ENCODE results near the gene GOT1. TPM values are rescaled to one million over a fixed set of nuclear protein-coding genes. Genes with fewer than 3 reads are reported as not detected.

The GOT1 gene
- total RNA-seq, 1 donor from 2014 or later: 38.9 TPM

DNA sequence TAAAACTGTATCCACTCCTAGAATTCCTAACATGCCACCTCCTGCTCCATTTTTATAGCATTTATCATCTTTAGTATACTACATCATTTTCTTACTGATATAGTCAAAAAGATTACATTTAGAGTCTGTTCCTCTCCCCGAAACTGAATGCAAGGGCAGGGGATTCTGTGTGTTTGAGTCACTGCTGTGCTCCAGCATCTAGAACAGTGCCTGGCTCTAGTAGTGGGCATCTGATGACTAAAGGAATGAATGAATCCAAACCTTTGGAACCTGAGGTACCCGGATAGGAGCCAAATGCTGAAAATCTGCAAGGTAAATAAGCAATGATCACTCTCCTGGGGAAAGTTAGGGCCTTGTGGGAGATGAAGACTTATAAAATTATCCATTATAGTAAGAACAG lies 18.9 kb downstream of the GOT1 start:
- peaks cover 7% of the 10 kb centered on the region for H3K9me3 Mint-ChIP-seq (ENCODE audit: low read depth)
- peaks cover 20% of the 10 kb centered on the region for H3K4me1 Mint-ChIP-seq (ENCODE audit: low read depth)
- TF ChIP-seq, protein P1, sequence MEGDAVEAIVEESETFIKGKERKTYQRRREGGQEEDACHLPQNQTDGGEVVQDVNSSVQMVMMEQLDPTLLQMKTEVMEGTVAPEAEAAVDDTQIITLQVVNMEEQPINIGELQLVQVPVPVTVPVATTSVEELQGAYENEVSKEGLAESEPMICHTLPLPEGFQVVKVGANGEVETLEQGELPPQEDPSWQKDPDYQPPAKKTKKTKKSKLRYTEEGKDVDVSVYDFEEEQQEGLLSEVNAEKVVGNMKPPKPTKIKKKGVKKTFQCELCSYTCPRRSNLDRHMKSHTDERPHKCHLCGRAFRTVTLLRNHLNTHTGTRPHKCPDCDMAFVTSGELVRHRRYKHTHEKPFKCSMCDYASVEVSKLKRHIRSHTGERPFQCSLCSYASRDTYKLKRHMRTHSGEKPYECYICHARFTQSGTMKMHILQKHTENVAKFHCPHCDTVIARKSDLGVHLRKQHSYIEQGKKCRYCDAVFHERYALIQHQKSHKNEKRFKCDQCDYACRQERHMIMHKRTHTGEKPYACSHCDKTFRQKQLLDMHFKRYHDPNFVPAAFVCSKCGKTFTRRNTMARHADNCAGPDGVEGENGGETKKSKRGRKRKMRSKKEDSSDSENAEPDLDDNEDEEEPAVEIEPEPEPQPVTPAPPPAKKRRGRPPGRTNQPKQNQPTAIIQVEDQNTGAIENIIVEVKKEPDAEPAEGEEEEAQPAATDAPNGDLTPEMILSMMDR (IDR thresholded peaks at IDR 0.05): no peak
- peaks cover 15% of the 10 kb centered on the region for H3K36me3 Mint-ChIP-seq (ENCODE audit: low read depth)
- no peak overlapping the region for H3K27ac Mint-ChIP-seq (ENCODE audit: unreplicated experiment)
- DNase-seq (ENCODE audit: low spot score): no peak
- no peaks in the 10 kb centered on the region for H3K27me3 Mint-ChIP-seq (ENCODE audit: low read depth)
- H3K4me3 Mint-ChIP-seq (ENCODE audit: unreplicated experiment): no peak overlapping the region

DNA sequence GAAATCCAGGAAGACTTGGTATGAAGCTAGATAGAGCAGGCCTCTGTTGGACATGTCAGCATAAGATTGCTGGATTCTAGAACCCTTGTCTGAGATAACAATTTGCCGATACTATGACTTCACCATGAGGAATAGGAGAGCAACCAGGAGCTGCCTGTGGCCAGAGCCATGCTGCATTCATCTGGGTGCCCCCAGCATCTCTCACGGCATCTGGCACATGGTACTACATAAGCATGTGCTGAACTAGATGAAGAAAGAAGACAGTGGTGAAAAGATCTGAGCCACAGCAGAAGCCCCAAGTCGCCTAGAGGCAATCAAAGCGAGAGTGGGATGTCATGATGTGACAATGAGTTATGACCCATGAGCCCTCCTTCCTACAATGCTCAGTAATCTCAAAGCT lies 19.5 kb downstream of the GOT1 start:
- TF ChIP-seq, protein P1 (IDR thresholded peaks at IDR 0.05): no peak
- Mint-ChIP-seq H3K4me3 (ENCODE audit: unreplicated experiment) (no peak overlapping the region), H3K9me3 (ENCODE audit: low read depth) (peaks cover under 1% of the 10 kb centered on the region), H3K4me1 (ENCODE audit: low read depth) (peaks cover 20% of the 10 kb centered on the region), H3K36me3 (ENCODE audit: low read depth) (peaks cover 15% of the 10 kb centered on the region), H3K27me3 (ENCODE audit: low read depth) (no peaks in the 10 kb centered on the region), H3K27ac (ENCODE audit: unreplicated experiment) (no peak overlapping the region)
- DNase-seq (ENCODE audit: low spot score): no peak

DNA sequence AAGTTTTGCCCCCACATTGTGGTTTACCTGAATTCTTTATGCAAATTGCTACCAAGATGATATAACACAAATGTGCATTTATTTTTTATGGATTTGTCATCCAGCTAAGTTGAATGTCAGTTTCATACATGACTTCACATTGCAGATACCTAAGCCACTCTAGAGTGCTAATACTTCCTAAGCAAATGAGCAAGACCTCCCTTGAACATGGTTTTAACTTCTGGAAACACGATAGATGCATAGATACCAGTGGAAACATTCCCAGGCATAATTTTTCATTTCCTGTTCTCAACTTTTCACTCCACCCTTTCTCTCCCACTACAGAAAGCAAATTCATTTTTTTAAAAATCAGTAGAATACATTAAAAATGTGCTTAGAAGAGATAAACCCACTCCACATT lies 20.3 kb downstream of the GOT1 start:
- no peaks in the 10 kb centered on the region for H3K9me3 Mint-ChIP-seq (ENCODE audit: low read depth)
- H3K4me1 Mint-ChIP-seq (ENCODE audit: low read depth): peaks cover 20% of the 10 kb centered on the region
- no peaks in the 10 kb centered on the region for H3K27me3 Mint-ChIP-seq (ENCODE audit: low read depth)
- no peak overlapping the region for H3K4me3 Mint-ChIP-seq (ENCODE audit: unreplicated experiment)
- no peak overlapping the region for H3K27ac Mint-ChIP-seq (ENCODE audit: unreplicated experiment)
- H3K36me3 Mint-ChIP-seq (ENCODE audit: low read depth): peaks cover 19% of the 10 kb centered on the region
- no peak for DNase-seq (ENCODE audit: low spot score)
- TF ChIP-seq, protein P1 (IDR thresholded peaks at IDR 0.05): no peak

DNA sequence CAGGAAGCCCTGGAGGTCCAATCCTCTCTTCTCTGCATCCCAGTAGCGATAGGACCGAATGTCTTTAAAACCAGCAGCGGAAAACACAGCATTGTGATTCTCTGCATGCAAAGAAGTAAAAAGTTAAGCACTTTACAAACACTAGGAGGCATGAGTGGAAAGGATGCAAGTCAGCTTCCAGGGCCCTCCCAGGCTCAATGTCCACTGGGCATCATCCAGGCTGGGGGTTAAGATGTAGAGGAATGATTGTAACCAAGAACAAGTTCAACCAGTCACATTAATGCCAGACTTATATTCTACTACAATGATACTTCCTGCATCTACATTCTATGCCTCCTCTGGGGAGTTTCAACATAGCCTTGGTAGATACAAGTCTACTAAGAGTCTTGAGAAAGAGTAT lies 24.3 kb downstream of the GOT1 start:
- H3K9me3 Mint-ChIP-seq (ENCODE audit: low read depth): no peaks in the 10 kb centered on the region
- no peak overlapping the region for H3K27ac Mint-ChIP-seq (ENCODE audit: unreplicated experiment)
- TF ChIP-seq, protein P1 (IDR thresholded peaks at IDR 0.05): no peak
- H3K36me3 Mint-ChIP-seq (ENCODE audit: low read depth): peaks cover 31% of the 10 kb centered on the region
- no peak for DNase-seq (ENCODE audit: low spot score)
- H3K4me1 Mint-ChIP-seq (ENCODE audit: low read depth): peaks cover 11% of the 10 kb centered on the region
- no peak overlapping the region for H3K4me3 Mint-ChIP-seq (ENCODE audit: unreplicated experiment)
- H3K27me3 Mint-ChIP-seq (ENCODE audit: low read depth): no peaks in the 10 kb centered on the region

DNA sequence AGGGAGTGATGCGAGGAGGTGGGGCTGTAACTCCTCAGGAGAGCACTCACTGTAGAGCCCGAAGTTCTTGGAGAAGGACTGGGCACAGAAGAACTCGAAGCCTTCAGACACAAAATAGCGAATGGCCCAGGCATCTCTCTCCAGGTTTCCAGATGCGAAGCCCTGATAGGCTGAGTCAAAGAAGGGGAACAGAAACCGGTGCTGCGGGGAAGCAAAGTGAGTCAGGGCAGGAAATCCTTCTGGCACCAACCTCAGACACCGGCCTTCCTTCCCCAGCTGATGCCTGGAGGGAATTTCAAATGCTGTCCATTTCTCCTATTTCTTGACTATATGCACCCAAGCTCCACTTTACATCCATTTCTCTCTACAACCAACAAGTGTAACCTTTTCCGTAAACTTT lies 26.8 kb downstream of the GOT1 start:
- Mint-ChIP-seq H3K36me3 (ENCODE audit: low read depth) (peaks cover 31% of the 10 kb centered on the region), H3K4me3 (ENCODE audit: unreplicated experiment) (no peak overlapping the region), H3K4me1 (ENCODE audit: low read depth) (no peaks in the 10 kb centered on the region), H3K27me3 (ENCODE audit: low read depth) (no peaks in the 10 kb centered on the region), H3K27ac (ENCODE audit: unreplicated experiment) (no peak overlapping the region), H3K9me3 (ENCODE audit: low read depth) (no peaks in the 10 kb centered on the region)
- DNase-seq (ENCODE audit: low spot score): no peak
- TF ChIP-seq, protein P1 (IDR thresholded peaks at IDR 0.05): no peak
